SK-N-SH (cell line): ENCODE data around the gene PDCD1. TPM values are rescaled to one million over a fixed set of nuclear protein-coding genes. Genes with fewer than 3 reads are reported as not detected.

Experiments
- CTCF ChIA-PET: fragments of 300-600, 350-600 bp; formaldehyde crosslinking; extraction: SDS; loops from one replicate; lab custom pipeline; 2021; lab: Yijun Ruan, JAX
- POLR2A ChIA-PET: fragments of 350-600 bp; sonication (Branson Sonifier 250); formaldehyde crosslinking; extraction: SDS; loops from one replicate; lab custom pipeline; 2020; ENCODE audit warnings: antibody characterized with exemption, inconsistent platforms; lab: Yijun Ruan, JAX
- DNase-seq: peaks from one replicate; pipeline ENCODE4 v3.0.0; 2012
- H2AFZ ChIP-seq: fragments of 200-600 bp; sonication (generic); 2 replicates; pipeline ENCODE4 v1.8.1; 2016; ENCODE audit warnings: antibody characterized with exemption, mild to moderate bottlenecking, low read depth
- H3F3A ChIP-seq: fragments of 200-600 bp; sonication (generic); replicated peaks from 2 replicates; pipeline ENCODE3; 2016; ENCODE audit warnings: antibody characterized with exemption, mild to moderate bottlenecking; ENCODE audit not compliant: insufficient read depth
- H3K27ac ChIP-seq, 2 experiments: fragments of 200-500 bp in 1 of 2; fragments of 200-600 bp in 1 of 2; sonication (Bioruptor generic) in 1 of 2; sonication (generic), shearing (Covaris generic) in 1 of 2; 2 replicates each; pipeline versions ENCODE4 v1.5.1 to v1.6.1; 2014 to 2016; ENCODE audit warnings: low read depth in 2 of 2, inconsistent platforms in 1 of 2, low read length in 1 of 2, mild to moderate bottlenecking in 1 of 2, mixed read lengths in 1 of 2
- H3K27me3 ChIP-seq: fragments of 200-600 bp; sonication (generic), shearing (Covaris generic); 2 replicates; pipeline ENCODE4 v1.6.1; 2016; ENCODE audit warnings: mixed run types; ENCODE audit not compliant: insufficient read depth
- H3K36me3 ChIP-seq, 2 experiments: fragments of 200-500 bp in 1 of 2; fragments of 200-600 bp in 1 of 2; sonication (Bioruptor generic) in 1 of 2; sonication (generic) in 1 of 2; replicated peaks in 1 of 2; 2 replicates each; pipeline versions ENCODE3 to v1.5.1; 2014 to 2016; ENCODE audit warnings: low read length in 1 of 2, mild to moderate bottlenecking in 1 of 2; ENCODE audit not compliant: insufficient read depth in 2 of 2, control insufficient read depth in 1 of 2
- H3K4me1 ChIP-seq, 2 experiments: fragments of 200-500 bp in 1 of 2; fragments of 200-600 bp in 1 of 2; sonication (Bioruptor generic) in 1 of 2; sonication (generic), shearing (Covaris generic) in 1 of 2; 2 replicates each; pipeline versions ENCODE4 v1.5.1 to v1.6.1; 2014 to 2016; ENCODE audit warnings: low read depth in 1 of 2, low read length in 1 of 2, mixed run types in 1 of 2; ENCODE audit not compliant: insufficient read depth in 2 of 2, control insufficient read depth in 1 of 2
- H3K4me2 ChIP-seq: fragments of 200-600 bp; sonication (generic), shearing (Covaris generic); 2 replicates; pipeline ENCODE4 v1.6.1; 2017; ENCODE audit warnings: mixed run types
- H3K4me3 ChIP-seq, 2 experiments: fragments of 200-500 bp in 1 of 2; fragments of 200-600 bp in 1 of 2; sonication (Bioruptor generic) in 1 of 2; sonication (generic), shearing (Covaris generic) in 1 of 2; 2 replicates each; pipeline versions ENCODE4 v1.5.1 to v1.8.1; 2014 to 2016; ENCODE audit warnings: low read depth in 2 of 2, inconsistent platforms in 1 of 2, low read length in 1 of 2, mild to moderate bottlenecking in 1 of 2, mixed read lengths in 1 of 2, moderate library complexity in 1 of 2
- H3K79me2 ChIP-seq: fragments of 200-600 bp; sonication (generic); 2 replicates; pipeline ENCODE4 v1.8.1; 2017; ENCODE audit warnings: mild to moderate bottlenecking; ENCODE audit not compliant: insufficient read depth
- H3K9ac ChIP-seq: fragments of 200-600 bp; sonication (generic); 2 replicates; pipeline ENCODE4 v1.6.1; 2017; ENCODE audit warnings: mixed run types
- H3K9me2 ChIP-seq: fragments of 200-600 bp; sonication (generic); 2 replicates; pipeline ENCODE4 v1.6.1; 2017; ENCODE audit warnings: mixed run types
- H3K9me3 ChIP-seq: fragments of 200-600 bp; sonication (generic); 2 replicates; pipeline ENCODE4 v1.6.1; 2017; ENCODE audit warnings: mixed run types, mild to moderate bottlenecking, moderate library complexity
- H4K20me1 ChIP-seq: fragments of 200-600 bp; sonication (generic); 2 replicates; pipeline ENCODE4 v1.6.1; 2017; ENCODE audit warnings: mild to moderate bottlenecking, mixed run types; ENCODE audit not compliant: insufficient read depth
- EP300 ChIP-seq, 2 experiments: IDR thresholded peaks; 2 replicates each; pipeline versions ENCODE4 v1.4.0 to v1.6.1; 2012; ENCODE audit warnings: borderline replicate concordance in 1 of 2, low read depth in 1 of 2, low read length in 1 of 2
- EZH2phosphoT487 ChIP-seq: fragments of 200-600 bp; sonication (generic); IDR thresholded peaks from 2 replicates; pipeline ENCODE4 v1.6.1; 2017; ENCODE audit warnings: low read depth, mixed run types, mild to moderate bottlenecking, antibody characterized with exemption, moderate library complexity, borderline replicate concordance
- FOXM1 ChIP-seq: IDR thresholded peaks from 2 replicates; pipeline ENCODE4 v1.4.0; 2012; ENCODE audit warnings: low read depth, mild to moderate bottlenecking
- GATA2 ChIP-seq: sonication (generic); formaldehyde crosslinking; IDR thresholded peaks from 2 replicates; pipeline ENCODE4 v1.5.0; 2020; ENCODE audit warnings: mild to moderate bottlenecking, missing genetic modification reagents
- MXI1 ChIP-seq: IDR thresholded peaks from 2 replicates; pipeline ENCODE4 v1.6.1; 2012; ENCODE audit warnings: mild to moderate bottlenecking, low read depth, low read length, improper control_type of control experiment
- NFIC ChIP-seq: IDR thresholded peaks from 2 replicates; pipeline ENCODE4 v1.4.0; 2012; ENCODE audit warnings: borderline replicate concordance
- REST ChIP-seq: IDR thresholded peaks from 2 replicates; pipeline ENCODE4 v1.6.1; 2012; ENCODE audit warnings: mild to moderate bottlenecking, low read depth, low read length, moderate library complexity
- RFX5 ChIP-seq: IDR thresholded peaks from 2 replicates; pipeline ENCODE4 v1.6.1; 2012; ENCODE audit warnings: mild to moderate bottlenecking, improper control_type of control experiment, low read length
- RXRA ChIP-seq: IDR thresholded peaks from 2 replicates; pipeline ENCODE4 v1.4.0; 2012; ENCODE audit warnings: low read depth, mild to moderate bottlenecking, borderline replicate concordance
- TCF12 ChIP-seq: IDR thresholded peaks from 2 replicates; pipeline ENCODE4 v1.4.0; 2012
- USF1 ChIP-seq: IDR thresholded peaks from 2 replicates; pipeline ENCODE4 v1.4.0; 2012; ENCODE audit warnings: low read depth, borderline replicate concordance
- YY1 ChIP-seq: IDR thresholded peaks from 2 replicates; pipeline ENCODE4 v1.4.0; 2012; ENCODE audit warnings: low read depth, mild to moderate bottlenecking
- ZBTB33 ChIP-seq: IDR thresholded peaks from 2 replicates; pipeline ENCODE4 v1.4.0; 2012; ENCODE audit warnings: low read depth, borderline replicate concordance
- WGBS: methylation state at CpG from one replicate; pipeline ENCODE4 v1.1.6; 2017; ENCODE audit warnings: low lambda C conversion rate; 5-methylcytosine and 5-hydroxymethylcytosine counted together
- polyA plus RNA-seq, 3 experiments: library from polyadenylated mRNA; depleted of rRNA; stranded (reverse); fragments of >200 nt; gene quantifications; 2 replicates each; pipeline ENCODE4 v1.2.3, GENCODE V29; 2012

PDCD1 gene
- polyA plus RNA-seq, 1 of the 3 experiments (the other 2 are of a cell fraction) = not detected

- TF ChIP-seq FOXM1 (no peak), ZBTB33 (no peak), MXI1 (no peak), RFX5 (no peak), EZH2phosphoT487 (no peak), NFIC (no peak), REST (no peak), USF1 (no peak), RXRA (no peak), YY1 (no peak), TCF12 (no peak), EP300 (IDR thresholded peaks at IDR 0.05; ENCODE audit: borderline replicate concordance in 1 of 2, low read depth in 1 of 2, low read length in 1 of 2) (no peak), GATA2 (no peak)
- no peaks in the 10 kb centered on the region for H4K20me1 ChIP-seq
- WGBS = 33% methylated on average over 34 of the region's 39 CpGs
These were observed 9.7 kb downstream of the PDCD1 start for GRCh38 chr2:241848761-241849615.

More at GRCh38 chr2:241848761-241849615, 9.7 kb downstream of the PDCD1 start:
- H3K27ac ChIP-seq = no peak overlapping the region
- no peaks in the 10 kb centered on the region for H3K79me2 ChIP-seq
- H3K27me3 ChIP-seq = no peaks in the 10 kb centered on the region
- no peak overlapping the region for H3K4me2 ChIP-seq
- no peaks in the 10 kb centered on the region for H3F3A ChIP-seq
- no peak overlapping the region for H3K9ac ChIP-seq
- DNase-seq = peak; percentile 72
- no peak overlapping the region for H2AFZ ChIP-seq
- H3K4me1 ChIP-seq = peaks cover 5 to 23% of the 10 kb centered on the region in 2 experiments; a peak in 3 of 4 replicates
- ChIA-PET POLR2A (no interaction called here), CTCF (interaction anchor here (0.6 kb wide), 1 partner anchor 698 kb away, joined by 3 read pairs; no protein-coding TSS in a partner anchor)
- H3K36me3 ChIP-seq = no peaks in the 10 kb centered on the region
- no peaks in the 10 kb centered on the region for H3K9me3 ChIP-seq
- H3K9me2 ChIP-seq = no peaks in the 10 kb centered on the region
- H3K4me3 ChIP-seq = no peak overlapping the region
